Measurements from ENCODE around the gene PCDHB14. TPM values are rescaled to one million over a fixed set of nuclear protein-coding genes. Genes with fewer than 3 reads are reported as not detected.
A peak's percentile ranks its signal among the peaks of the same experiment; 100 is the strongest.
"Not testable (repeated sequence)": the region's sequence is repeated elsewhere in the genome, so short reads cannot be mapped to it uniquely, and the experiment has no call there.

PCDHB14 gene
- total and polyA plus RNA-seq, 4 experiments from 2014 or later = 0.14 to 0.15 TPM; not detected in 2

- H3K4me1 Mint-ChIP-seq; H3K4me1 ChIP-seq (ENCODE audit: insufficient read depth, low read length); DNase-seq; POLR2A ChIA-PET (ENCODE audit: partially characterized antibody); H3K4me3 Mint-ChIP-seq; H3K27ac ChIP-seq (ENCODE audit: low read depth, low read length); CTCF ChIA-PET (ENCODE audit: partially characterized antibody); H3K36me3 Mint-ChIP-seq; H3K9me3 ChIP-seq (ENCODE audit: control insufficient read depth in 1 of 2, low read length in 2 of 2); H3K36me3 ChIP-seq (ENCODE audit: insufficient read depth, low read length); intact Hi-C loops (cut with micrococcal nuclease); H3K4me3 ChIP-seq (ENCODE audit: low read length in 2 of 2); H3K27me3 ChIP-seq (ENCODE audit: insufficient read depth, low read length): not testable (repeated sequence)
- Mint-ChIP-seq H3K27me3 (peaks cover 21 to 29% of the 10 kb centered on the region in 2 donors), H3K27ac (peak overlapping the region in 1 of 7 donors; percentile 35), H3K9me3 (peaks cover 3 to 72% (median 60%) of the 10 kb centered on the region in 8 donors)
Observed at GRCh38 chr5:141194332-141194731, 28.8 kb upstream of the PCDHB14 start.

GRCh38 chr5:141196363-141196762 is 26.8 kb upstream of the PCDHB14 start:
- Histone ChIP-seq H3K36me3 (ENCODE audit: insufficient read depth, low read length) (no peaks in the 10 kb centered on the region), H3K27ac (ENCODE audit: low read depth, low read length) (no peak overlapping the region), H3K4me1 (ENCODE audit: insufficient read depth, low read length) (no peaks in the 10 kb centered on the region), H3K9me3 (ENCODE audit: control insufficient read depth in 1 of 2, low read length in 2 of 2) (no peaks in the 10 kb centered on the region), H3K27me3 (ENCODE audit: insufficient read depth, low read length) (no peaks in the 10 kb centered on the region), H3K4me3 (ENCODE audit: low read length in 2 of 2) (no peak overlapping the region)
- H3K27ac Mint-ChIP-seq = no peak overlapping the region
- ChIA-PET CTCF (ENCODE audit: partially characterized antibody) (interaction anchor here (1.2 kb wide), 1 partner anchor 27 kb away, joined by 3 read pairs; the partner anchor contains the start of gene PCDHB14), POLR2A (ENCODE audit: partially characterized antibody) (no interaction called here)
- H3K9me3 Mint-ChIP-seq = peaks cover 7 to 80% (median 69%) of the 10 kb centered on the region in 8 donors
- peaks cover 3 to 4% of the 10 kb centered on the region in 2 donors for H3K36me3 Mint-ChIP-seq
- H3K4me1 Mint-ChIP-seq = peaks cover 0 to 12% (median under 1%) of the 10 kb centered on the region in 4 donors
- no peak for DNase-seq
- peaks cover 25 to 30% of the 10 kb centered on the region in 2 donors for H3K27me3 Mint-ChIP-seq
- intact Hi-C loops (cut with micrococcal nuclease) = no loop called here
- H3K4me3 Mint-ChIP-seq = no peak overlapping the region

- no peaks in the 10 kb centered on the region for H3K36me3 ChIP-seq (ENCODE audit: insufficient read depth, low read length)
- Mint-ChIP-seq H3K27me3 (peaks cover 18 to 23% of the 10 kb centered on the region in 2 donors), H3K27ac (no peak within 1 kb of the TSS), H3K9me3 (peaks cover 7 to 70% (median 57%) of the 10 kb centered on the region in 8 donors), H3K4me3 (peak within 1 kb of the TSS in 2 of 8 donors; percentile 9 to 31), H3K36me3 (peaks cover 0 to 3% of the 10 kb centered on the region in 2 donors), H3K4me1 (peaks cover 0 to 5% (median 0%) of the 10 kb centered on the region in 4 donors)
- DNase-seq = no peak
- ChIA-PET POLR2A (ENCODE audit: partially characterized antibody) (no interaction called here), CTCF (ENCODE audit: partially characterized antibody) (interaction anchor here (0.9 to 1.1 kb wide), 2 partner anchors 12 to 357 kb away, joined by 3 to 5 read pairs; partner anchors contain the start of gene PCDHB9)
- H3K9me3 ChIP-seq (ENCODE audit: control insufficient read depth in 1 of 2, low read length in 2 of 2) = no peaks in the 10 kb centered on the region
- intact Hi-C loops (cut with micrococcal nuclease) = no loop called here
- no peaks in the 10 kb centered on the region for H3K4me1 ChIP-seq (ENCODE audit: insufficient read depth, low read length)
- H3K27ac ChIP-seq (ENCODE audit: low read depth, low read length) = no peak within 1 kb of the TSS
- H3K4me3 ChIP-seq (ENCODE audit: low read length in 2 of 2) = no peak within 1 kb of the TSS
- H3K27me3 ChIP-seq (ENCODE audit: insufficient read depth, low read length) = no peaks in the 10 kb centered on the region
Observed at GRCh38 chr5:141199359-141200235, 23.5 kb upstream of the PCDHB14 start, which contains the start of gene PCDHB11. PCDHB11 (plus strand) TSS chr5:141199627; CDS start chr5:141199775, 148 bp downstream.

- CTCF ChIA-PET (ENCODE audit: partially characterized antibody); H3K9me3 ChIP-seq (ENCODE audit: control insufficient read depth in 1 of 2, low read length in 2 of 2); H3K36me3 Mint-ChIP-seq; H3K27me3 ChIP-seq (ENCODE audit: insufficient read depth, low read length); H3K4me3 ChIP-seq (ENCODE audit: low read length in 2 of 2); H3K27ac Mint-ChIP-seq; DNase-seq; H3K4me3 Mint-ChIP-seq; H3K36me3 ChIP-seq (ENCODE audit: insufficient read depth, low read length); POLR2A ChIA-PET (ENCODE audit: partially characterized antibody); H3K27ac ChIP-seq (ENCODE audit: low read depth, low read length); H3K4me1 Mint-ChIP-seq; intact Hi-C loops (cut with micrococcal nuclease); H3K4me1 ChIP-seq (ENCODE audit: insufficient read depth, low read length): not testable (repeated sequence)
- Mint-ChIP-seq H3K27me3 (peaks cover 19 to 23% of the 10 kb centered on the region in 2 donors), H3K9me3 (peaks cover 7 to 58% (median 50%) of the 10 kb centered on the region in 8 donors)
Observed at GRCh38 chr5:141201126-141201525, 22.0 kb upstream of the PCDHB14 start.

- Mint-ChIP-seq H3K9me3 (peaks cover 7 to 52% (median 45%) of the 10 kb centered on the region in 8 donors), H3K27me3 (peaks cover 23 to 27% of the 10 kb centered on the region in 2 donors)
- H3K27me3 ChIP-seq (ENCODE audit: insufficient read depth, low read length); H3K36me3 Mint-ChIP-seq; CTCF ChIA-PET (ENCODE audit: partially characterized antibody); H3K27ac Mint-ChIP-seq; H3K27ac ChIP-seq (ENCODE audit: low read depth, low read length); DNase-seq; POLR2A ChIA-PET (ENCODE audit: partially characterized antibody); H3K4me3 Mint-ChIP-seq; H3K4me3 ChIP-seq (ENCODE audit: low read length in 2 of 2); intact Hi-C loops (cut with micrococcal nuclease); H3K4me1 ChIP-seq (ENCODE audit: insufficient read depth, low read length); H3K4me1 Mint-ChIP-seq; H3K9me3 ChIP-seq (ENCODE audit: control insufficient read depth in 1 of 2, low read length in 2 of 2); H3K36me3 ChIP-seq (ENCODE audit: insufficient read depth, low read length): not testable (repeated sequence)
Observed at GRCh38 chr5:141201646-141202045, 21.5 kb upstream of the PCDHB14 start.

GRCh38 chr5:141208478-141208877 is 14.7 kb upstream of the PCDHB14 start, which contains the start of gene PCDHB12:
PCDHB12 (plus strand) TSS chr5:141208719; CDS start chr5:141208908, 189 bp downstream.
- no peak within 1 kb of the TSS for H3K4me3 ChIP-seq (ENCODE audit: low read length in 2 of 2)
- Mint-ChIP-seq H3K36me3 (no peaks in the 10 kb centered on the region), H3K4me1 (peaks cover 0 to under 1% (median under 1%) of the 10 kb centered on the region in 4 donors), H3K27ac (peak within 1 kb of the TSS in 1 of 7 donors; percentile 73), H3K9me3 (peaks cover 0 to 23% (median 16%) of the 10 kb centered on the region in 8 donors), H3K27me3 (peaks cover 31% of the 10 kb centered on the region in 2 donors), H3K4me3 (peak within 1 kb of the TSS in 2 of 8 donors; percentile 29 to 43)
- intact Hi-C loops (cut with micrococcal nuclease) = no loop called here
- no peaks in the 10 kb centered on the region for H3K4me1 ChIP-seq (ENCODE audit: insufficient read depth, low read length)
- ChIA-PET POLR2A (ENCODE audit: partially characterized antibody) (no interaction called here), CTCF (ENCODE audit: partially characterized antibody) (interaction anchor here (1.0 kb wide), 1 partner anchor 10 kb away, joined by 3 read pairs; no protein-coding TSS in a partner anchor)
- DNase-seq = no peak
- H3K27me3 ChIP-seq (ENCODE audit: insufficient read depth, low read length) = peaks cover 13% of the 10 kb centered on the region
- no peaks in the 10 kb centered on the region for H3K9me3 ChIP-seq (ENCODE audit: control insufficient read depth in 1 of 2, low read length in 2 of 2)
- H3K27ac ChIP-seq (ENCODE audit: low read depth, low read length) = no peak within 1 kb of the TSS
- no peaks in the 10 kb centered on the region for H3K36me3 ChIP-seq (ENCODE audit: insufficient read depth, low read length)

- H3K4me1 Mint-ChIP-seq; POLR2A ChIA-PET (ENCODE audit: partially characterized antibody); H3K9me3 ChIP-seq (ENCODE audit: control insufficient read depth in 1 of 2, low read length in 2 of 2); H3K4me3 Mint-ChIP-seq; H3K36me3 ChIP-seq (ENCODE audit: insufficient read depth, low read length); H3K27ac Mint-ChIP-seq; CTCF ChIA-PET (ENCODE audit: partially characterized antibody); H3K4me3 ChIP-seq (ENCODE audit: low read length in 2 of 2); DNase-seq; H3K27ac ChIP-seq (ENCODE audit: low read depth, low read length); H3K4me1 ChIP-seq (ENCODE audit: insufficient read depth, low read length); H3K36me3 Mint-ChIP-seq; intact Hi-C loops (cut with micrococcal nuclease): not testable (repeated sequence)
- peaks cover 14% of the 10 kb centered on the region for H3K27me3 ChIP-seq (ENCODE audit: insufficient read depth, low read length)
- peaks cover 0 to 33% (median 25%) of the 10 kb centered on the region in 8 donors for H3K9me3 Mint-ChIP-seq
- peaks cover 39 to 46% of the 10 kb centered on the region in 2 donors for H3K27me3 Mint-ChIP-seq
Observed at GRCh38 chr5:141210281-141210680, 12.9 kb upstream of the PCDHB14 start.
